Thymus (tissue), 11 donors: ENCODE measurements around the gene RANBP10. TPM values are rescaled to one million over a fixed set of nuclear protein-coding genes. Genes with fewer than 3 reads are reported as not detected.

ENCODE experiments used
- DNase-seq, 9 donors: peaks; one replicate each; pipeline ENCODE4 v3.0.0-alpha.2; 2013; ENCODE audit warnings: low spot score in 9 of 9, low read depth in 6 of 9, missing footprints in 1 of 9
- H3K27ac ChIP-seq, 2 donors: one replicate each; pipeline ENCODE4 v1.5.1; 2013; ENCODE audit warnings: control low read depth in 1 of 2, low read depth in 1 of 2, low read length in 1 of 2, mild to moderate bottlenecking in 1 of 2, moderate library complexity in 1 of 2
- H3K27me3 ChIP-seq, 2 donors: one replicate each; pipeline ENCODE4 v1.5.1; 2013; ENCODE audit warnings: low read length in 1 of 2; ENCODE audit not compliant: control insufficient read depth in 2 of 2, insufficient read depth in 1 of 2
- H3K36me3 ChIP-seq, 2 donors: one replicate each; pipeline ENCODE4 v1.5.1; 2013; ENCODE audit warnings: low read length in 1 of 2, mild to moderate bottlenecking in 1 of 2, moderate library complexity in 1 of 2; ENCODE audit not compliant: control insufficient read depth in 2 of 2, insufficient read depth in 2 of 2
- H3K4me1 ChIP-seq, 2 donors: one replicate each; pipeline ENCODE4 v1.5.1; 2013; ENCODE audit warnings: low read length in 2 of 2; ENCODE audit not compliant: control insufficient read depth in 2 of 2, insufficient read depth in 2 of 2
- H3K4me3 ChIP-seq, 2 donors: one replicate each; pipeline ENCODE4 v1.5.1; 2013; ENCODE audit warnings: low read length in 2 of 2, control low read depth in 1 of 2, mild to moderate bottlenecking in 1 of 2
- H3K9me3 ChIP-seq, 2 donors: one replicate each; pipeline ENCODE4 v1.5.1; 2013; ENCODE audit warnings: low read length in 1 of 2, mild to moderate bottlenecking in 1 of 2; ENCODE audit not compliant: control insufficient read depth in 2 of 2, insufficient read depth in 1 of 2
- WGBS: extraction: QIAGEN DNeasy Blood & Tissue Kit; methylation state at CpG from one replicate; pipeline ENCODE4 v1.1.7; 2013; 5-methylcytosine and 5-hydroxymethylcytosine counted together
- polyA plus RNA-seq: library from polyadenylated mRNA; stranded (reverse); fragments of 200-250 nt; gene quantifications from one replicate; pipeline ENCODE4 v1.2.3, GENCODE V29; 2013
- total RNA-seq: library from RNA; stranded (reverse); fragments of 120-200 nt; gene quantifications from one replicate; pipeline ENCODE4 v1.2.4, GENCODE V29; 2013
- donor health status: healthy.

The RANBP10 gene
- total and polyA plus RNA-seq, 2 donors, result 3.7 to 10.7 TPM

GRCh38 chr16:67834242-67834614 is 27.9 kb upstream of the RANBP10 start:
- WGBS, result 88% methylated on average over 10 of the region's 10 CpGs
- Histone ChIP-seq H3K27me3 (no peaks in the 10 kb centered on the region), H3K4me1 (peaks cover 12 to 14% of the 10 kb centered on the region in 2 donors), H3K9me3 (peaks cover 0 to 2% of the 10 kb centered on the region in 2 donors), H3K4me3 (peak overlapping the region; percentile 78 to 86), H3K36me3 (peaks cover 29% of the 10 kb centered on the region in 2 donors), H3K27ac (no peak overlapping the region)
- no peak for DNase-seq

- Histone ChIP-seq H3K4me1 (peaks cover 12 to 14% of the 10 kb centered on the region in 2 donors), H3K27me3 (no peaks in the 10 kb centered on the region), H3K4me3 (peak overlapping the region; percentile 78 to 86), H3K9me3 (peaks cover 0 to 8% of the 10 kb centered on the region in 2 donors), H3K36me3 (peaks cover 35% of the 10 kb centered on the region in 2 donors), H3K27ac (peak overlapping the region in 1 of 2 donors; percentile 72)
- WGBS, result under 1% methylated on average over 49 of the region's 49 CpGs
- DNase-seq, result peak; percentile 83 to 97 (median 89)
These were observed 27.3 kb upstream of the RANBP10 start for GRCh38 chr16:67833415-67834241.

- H3K27ac ChIP-seq, result no peak overlapping the region
- WGBS, result 13% methylated on average over 3 of the region's 3 CpGs
- peaks cover 0 to 9% of the 10 kb centered on the region in 2 donors for H3K9me3 ChIP-seq
- H3K36me3 ChIP-seq, result peaks cover 40% of the 10 kb centered on the region in 2 donors
- no peaks in the 10 kb centered on the region for H3K27me3 ChIP-seq
- H3K4me3 ChIP-seq, result peak overlapping the region; percentile 78 to 86
- DNase-seq, result no peak
- peaks cover 12 to 14% of the 10 kb centered on the region in 2 donors for H3K4me1 ChIP-seq
These were observed 26.7 kb upstream of the RANBP10 start for GRCh38 chr16:67833030-67833414.

GRCh38 chr16:67828651-67829050 is 22.3 kb upstream of the RANBP10 start:
- over 99% methylated on average over 4 of the region's 4 CpGs for WGBS
- Histone ChIP-seq H3K36me3 (peaks cover 50 to 52% of the 10 kb centered on the region in 2 donors), H3K27me3 (no peaks in the 10 kb centered on the region), H3K27ac (no peak overlapping the region), H3K9me3 (peaks cover 0 to 9% of the 10 kb centered on the region in 2 donors), H3K4me1 (peaks cover 8 to 10% of the 10 kb centered on the region in 2 donors), H3K4me3 (no peak overlapping the region)
- no peak for DNase-seq

- no peak overlapping the region for H3K27ac ChIP-seq
- H3K27me3 ChIP-seq, result no peaks in the 10 kb centered on the region
- no peak overlapping the region for H3K4me3 ChIP-seq
- H3K36me3 ChIP-seq, result peaks cover 37 to 39% of the 10 kb centered on the region in 2 donors
- no peak for DNase-seq
- peaks cover 0 to 9% of the 10 kb centered on the region in 2 donors for H3K9me3 ChIP-seq
- no peaks in the 10 kb centered on the region for H3K4me1 ChIP-seq
- 97% methylated on average over 14 of the region's 14 CpGs for WGBS
These were observed 19.5 kb upstream of the RANBP10 start for GRCh38 chr16:67825906-67826305.

GRCh38 chr16:67825119-67825518 is 18.8 kb upstream of the RANBP10 start:
- Histone ChIP-seq H3K27me3 (no peaks in the 10 kb centered on the region), H3K36me3 (peaks cover 29 to 32% of the 10 kb centered on the region in 2 donors), H3K4me3 (no peak overlapping the region), H3K9me3 (peaks cover 0 to 9% of the 10 kb centered on the region in 2 donors), H3K4me1 (no peaks in the 10 kb centered on the region), H3K27ac (no peak overlapping the region)
- 95% methylated on average over 8 of the region's 8 CpGs for whole genome bisulfite sequencing
- no peak for DNase-seq

GRCh38 chr16:67822511-67822910 is 16.2 kb upstream of the RANBP10 start:
- H3K4me1 ChIP-seq, result no peaks in the 10 kb centered on the region
- H3K9me3 ChIP-seq, result no peaks in the 10 kb centered on the region
- no peak overlapping the region for H3K27ac ChIP-seq
- H3K36me3 ChIP-seq, result peaks cover 4 to 9% of the 10 kb centered on the region in 2 donors
- no peak overlapping the region for H3K4me3 ChIP-seq
- H3K27me3 ChIP-seq, result no peaks in the 10 kb centered on the region
- WGBS, result 95% methylated on average over 2 of the region's 2 CpGs
- no peak for DNase-seq

GRCh38 chr16:67820608-67821259 is 14.4 kb upstream of the RANBP10 start:
- H3K9me3 ChIP-seq, result peaks cover 0 to 4% of the 10 kb centered on the region in 2 donors
- H3K4me3 ChIP-seq, result no peak overlapping the region
- no peak for DNase-seq
- H3K27ac ChIP-seq, result no peak overlapping the region
- 97% methylated on average over 11 of the region's 11 CpGs for WGBS
- H3K4me1 ChIP-seq, result peaks cover 0 to 7% of the 10 kb centered on the region in 2 donors
- no peaks in the 10 kb centered on the region for H3K36me3 ChIP-seq
- H3K27me3 ChIP-seq, result no peaks in the 10 kb centered on the region

- H3K4me1 ChIP-seq, result peaks cover 0 to 7% of the 10 kb centered on the region in 2 donors
- 98% methylated on average over 8 of the region's 8 CpGs for WGBS
- DNase-seq, result no peak
- peaks cover 0 to 4% of the 10 kb centered on the region in 2 donors for H3K9me3 ChIP-seq
- H3K36me3 ChIP-seq, result no peaks in the 10 kb centered on the region
- H3K4me3 ChIP-seq, result no peak overlapping the region
- no peak overlapping the region for H3K27ac ChIP-seq
- H3K27me3 ChIP-seq, result no peaks in the 10 kb centered on the region
These were observed 8.2 kb upstream of the RANBP10 start for GRCh38 chr16:67814567-67814966.
